Measurements from ENCODE around the gene PPEF2. TPM values are rescaled to one million over a fixed set of nuclear protein-coding genes. Genes with fewer than 3 reads are reported as not detected.
A peak's percentile ranks its signal among the peaks of the same experiment; 100 is the strongest.

Gene PPEF2
- total RNA-seq, 1 experiment from 2014 or later = not detected

DNA sequence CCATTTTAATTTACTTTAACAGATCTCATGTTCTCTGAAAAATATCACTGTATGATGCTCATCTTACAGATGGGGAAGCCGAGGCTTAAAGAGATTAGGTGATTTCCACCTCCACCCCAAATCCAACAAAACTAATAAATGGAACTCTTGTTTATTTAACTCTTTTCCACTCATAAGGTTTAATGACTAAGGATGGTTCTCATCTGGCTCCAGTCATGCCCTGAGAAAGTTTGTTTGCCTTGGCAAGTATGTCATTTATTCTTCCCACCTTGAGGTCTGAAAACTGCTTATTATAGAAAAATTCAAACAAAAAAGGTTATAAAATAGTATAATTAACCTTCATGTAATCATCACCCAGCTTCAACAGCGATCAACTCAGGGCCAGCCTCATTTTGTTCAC lies 56.3 kb downstream of the PPEF2 start:
- in situ Hi-C loops (cut with HindIII; ENCODE audit: low pct_unique_long_range_greater_than_20kb, low sequenced_read_pairs) = no loop called here
- DNase-seq (ENCODE audit: low read depth) = peak; percentile 87

DNA sequence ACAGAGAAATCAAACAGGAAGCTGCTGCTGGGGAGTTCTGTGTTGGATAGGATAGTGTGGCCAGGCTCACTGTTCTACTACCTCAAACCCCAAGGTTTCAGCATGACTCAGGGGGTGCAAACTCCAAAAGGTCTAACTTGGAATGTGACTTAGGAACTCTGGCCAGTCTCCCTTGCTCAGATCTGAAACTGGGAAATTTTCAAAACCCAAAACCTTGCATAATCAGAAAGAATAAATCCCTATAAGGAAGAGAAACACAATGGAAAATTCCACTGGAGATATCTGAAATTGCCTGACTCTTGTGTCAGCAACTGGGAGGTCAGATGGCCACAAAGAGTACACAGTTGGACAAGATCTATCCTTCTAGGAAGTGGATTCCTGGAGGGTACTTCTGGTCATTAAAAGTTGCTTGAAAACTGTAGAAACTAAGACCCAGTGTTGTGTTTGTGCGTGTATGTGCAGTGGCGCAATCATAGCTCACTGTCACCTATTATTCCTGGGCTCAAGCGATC lies 58.0 kb downstream of the PPEF2 start:
- in situ Hi-C loops (cut with HindIII; ENCODE audit: low pct_unique_long_range_greater_than_20kb, low sequenced_read_pairs) = no loop called here
- peak; percentile 77 for DNase-seq (ENCODE audit: low read depth)

DNA sequence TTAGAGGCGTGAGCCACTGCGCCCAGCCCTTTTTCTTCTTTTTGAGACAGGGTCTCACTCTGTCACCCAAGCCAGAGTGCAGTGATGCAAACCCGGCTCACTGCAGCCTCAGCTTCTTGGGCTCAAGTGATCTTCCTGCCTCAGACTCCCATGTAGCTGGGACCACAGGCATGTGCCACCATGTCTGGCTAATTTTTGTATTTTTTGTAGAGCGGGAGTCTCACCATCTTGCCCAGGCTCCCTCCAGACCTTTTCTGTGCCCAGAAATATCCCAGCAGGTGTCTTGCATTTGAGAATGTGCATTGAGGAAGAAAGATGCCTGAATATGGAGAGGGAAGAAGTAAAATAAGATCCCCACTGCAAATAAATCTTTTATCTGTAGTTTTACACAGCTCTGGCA lies 58.7 kb downstream of the PPEF2 start:
- DNase-seq (ENCODE audit: low read depth) = no peak
- in situ Hi-C loops (cut with HindIII; ENCODE audit: low pct_unique_long_range_greater_than_20kb, low sequenced_read_pairs) = no loop called here

DNA sequence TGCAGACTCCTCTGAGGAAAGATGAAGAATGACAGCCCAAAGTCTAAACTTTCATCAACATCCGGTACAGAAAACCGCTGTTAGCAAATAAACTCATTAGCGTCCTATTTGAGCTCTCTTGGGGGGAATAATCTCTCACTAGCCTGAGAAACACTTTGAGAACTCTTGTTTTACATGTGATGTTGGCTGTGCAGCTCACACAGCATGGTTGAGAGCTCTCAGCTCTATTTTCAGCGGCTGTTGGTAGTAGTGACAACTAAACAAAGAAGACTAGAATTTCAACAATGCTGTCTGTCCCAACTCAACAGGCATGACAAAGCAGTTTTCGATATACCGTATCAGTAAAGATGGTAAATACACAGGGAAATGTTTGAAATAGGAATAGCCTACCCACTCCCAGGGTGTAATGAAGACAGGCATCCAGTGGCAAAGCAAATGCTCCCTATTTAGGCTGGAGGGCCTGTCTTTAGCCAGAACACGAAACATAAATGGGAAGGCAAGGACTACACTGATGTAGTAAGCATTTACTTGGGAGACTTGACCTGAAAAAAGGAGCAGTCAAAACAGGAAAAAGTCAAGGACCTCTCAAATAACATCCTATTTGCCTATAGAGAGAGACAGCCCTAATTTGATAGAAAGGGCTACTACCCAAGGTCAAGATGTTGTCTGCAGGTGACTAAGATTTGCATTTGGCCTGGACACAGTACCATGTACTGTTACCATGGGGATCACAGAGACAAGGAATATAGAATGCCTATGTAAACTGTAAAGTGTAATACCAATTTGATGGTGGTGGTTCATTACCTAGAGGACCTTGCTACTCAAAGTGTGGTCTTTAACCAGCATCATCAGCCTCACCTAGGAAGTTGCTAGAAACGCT lies 60.4 kb downstream of the PPEF2 start:
- in situ Hi-C loops (cut with HindIII; ENCODE audit: low pct_unique_long_range_greater_than_20kb, low sequenced_read_pairs) = no loop called here
- peak; percentile 59 for DNase-seq (ENCODE audit: low read depth)

DNA sequence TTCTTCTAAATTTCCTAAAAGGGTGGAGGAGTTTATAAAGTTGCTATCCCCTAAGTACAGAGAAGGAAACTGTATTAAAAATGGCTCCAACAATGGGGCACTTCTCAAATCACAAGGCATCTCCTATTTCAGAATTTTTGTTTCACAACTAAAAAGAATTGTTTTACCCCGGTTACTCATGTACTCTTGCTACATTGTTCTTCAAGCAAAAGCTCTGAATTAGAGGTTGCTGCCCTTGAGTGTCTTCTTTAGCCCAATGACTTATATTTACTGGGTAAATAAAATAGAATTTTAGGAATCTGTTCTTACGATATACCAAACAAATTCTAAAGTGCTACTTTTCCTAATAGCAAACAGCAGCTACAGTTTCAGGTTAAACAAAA lies 67.5 kb downstream of the PPEF2 start:
- in situ Hi-C loops (cut with HindIII; ENCODE audit: low pct_unique_long_range_greater_than_20kb, low sequenced_read_pairs) = no loop called here
- no peak for DNase-seq (ENCODE audit: low read depth)

DNA sequence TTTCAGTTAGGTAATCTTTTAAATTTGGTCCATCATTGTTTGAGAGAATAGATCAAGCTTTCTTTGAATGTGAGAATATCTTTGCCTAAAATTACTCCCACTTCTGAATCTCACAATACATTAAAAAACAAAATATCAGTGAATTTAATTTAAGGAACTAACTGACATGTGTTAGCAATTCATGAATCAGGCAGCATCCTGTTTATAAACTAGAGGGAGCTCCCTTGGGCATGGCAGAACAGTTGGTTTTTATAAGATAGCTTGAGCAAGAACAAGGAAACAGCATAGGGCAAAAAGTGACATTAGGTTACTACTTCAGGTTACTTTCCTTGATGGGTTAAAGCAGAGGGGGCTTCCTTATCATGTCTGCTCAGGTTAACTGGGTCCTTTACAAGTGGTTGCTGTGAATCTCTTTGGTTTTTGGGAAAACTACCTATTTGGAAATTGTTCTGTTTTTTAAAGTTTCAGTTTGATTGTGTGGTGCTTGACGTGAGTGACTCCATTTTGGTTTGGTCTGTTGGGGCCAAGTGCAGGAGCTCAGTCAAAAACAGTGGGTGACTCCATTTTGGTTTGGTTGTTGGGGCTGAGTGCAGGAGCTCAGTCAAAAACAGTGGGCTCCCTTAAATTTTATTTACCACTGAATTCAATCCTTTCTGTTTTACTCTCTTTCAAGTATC lies 68.0 kb downstream of the PPEF2 start:
- no peak for DNase-seq (ENCODE audit: low read depth)
- in situ Hi-C loops (cut with HindIII; ENCODE audit: low pct_unique_long_range_greater_than_20kb, low sequenced_read_pairs) = no loop called here

DNA sequence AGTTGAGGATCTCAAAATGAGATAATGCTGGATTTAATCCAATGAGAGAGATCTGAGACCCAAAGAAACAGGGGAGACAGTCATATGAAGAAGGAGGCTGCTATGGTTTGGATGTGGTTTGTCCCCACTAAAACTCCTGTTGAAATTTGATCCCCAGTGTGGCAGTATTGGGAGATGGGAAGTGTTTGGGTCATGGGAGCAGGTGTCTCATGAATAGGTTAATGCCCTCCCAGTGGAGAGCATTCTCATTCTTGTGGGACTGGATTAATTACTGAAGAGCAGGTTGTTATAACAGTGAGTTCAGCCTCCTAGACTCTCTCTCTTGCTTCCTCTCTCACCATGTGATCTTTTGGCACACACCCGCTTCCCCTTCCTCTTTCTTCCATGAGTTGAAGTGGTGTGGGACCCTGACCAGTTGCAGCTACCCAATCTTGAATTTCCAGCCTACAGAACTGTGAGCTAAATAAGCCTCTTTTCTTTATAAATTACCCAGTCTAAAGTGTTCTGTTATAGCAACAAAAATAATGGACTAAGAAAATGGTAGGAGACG lies 70.3 kb downstream of the PPEF2 start:
- in situ Hi-C loops (cut with HindIII; ENCODE audit: low pct_unique_long_range_greater_than_20kb, low sequenced_read_pairs) = no loop called here
- no peak for DNase-seq (ENCODE audit: low read depth)

DNA sequence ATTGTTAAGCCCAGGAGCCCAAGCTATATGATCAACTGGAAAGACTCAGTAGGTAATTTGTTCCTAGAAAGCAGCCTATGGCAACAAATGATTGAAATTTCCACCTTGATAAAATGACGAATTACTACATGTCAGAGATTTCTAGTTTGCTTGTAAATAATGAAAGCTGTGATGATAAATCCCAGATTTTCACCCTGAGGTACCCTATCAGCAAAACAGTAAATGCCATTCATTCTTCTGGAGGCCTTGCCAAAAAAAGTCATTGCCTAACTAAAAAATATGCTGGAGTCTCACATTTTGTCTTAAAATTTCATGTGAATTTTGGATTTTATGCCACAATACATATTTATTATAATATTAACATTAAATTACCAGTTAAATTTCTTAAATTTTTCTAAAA lies 71.3 kb downstream of the PPEF2 start:
- no peak for DNase-seq (ENCODE audit: low read depth)
- in situ Hi-C loops (cut with HindIII; ENCODE audit: low pct_unique_long_range_greater_than_20kb, low sequenced_read_pairs) = no loop called here

DNA sequence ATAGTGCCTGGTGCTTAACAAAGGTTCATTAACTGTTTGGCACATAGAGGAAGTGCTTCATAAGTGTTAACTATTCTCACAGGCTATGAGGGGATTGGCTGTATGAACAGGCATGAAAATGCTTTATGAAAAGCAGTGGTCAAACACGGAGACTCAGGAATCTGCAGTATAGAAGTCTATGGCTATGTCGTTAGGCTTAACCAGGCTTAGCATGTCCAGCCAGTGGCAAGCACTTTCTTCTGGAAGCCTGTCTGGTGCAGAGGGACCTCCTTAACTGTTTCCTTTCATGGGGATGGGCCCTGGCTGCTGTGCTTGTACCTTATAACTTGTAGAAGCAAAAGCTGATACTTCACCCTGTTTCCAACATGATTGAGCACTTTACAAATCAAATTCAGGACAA lies 78.4 kb downstream of the PPEF2 start:
- in situ Hi-C loops (cut with HindIII; ENCODE audit: low pct_unique_long_range_greater_than_20kb, low sequenced_read_pairs) = no loop called here
- no peak for DNase-seq (ENCODE audit: low read depth)

DNA sequence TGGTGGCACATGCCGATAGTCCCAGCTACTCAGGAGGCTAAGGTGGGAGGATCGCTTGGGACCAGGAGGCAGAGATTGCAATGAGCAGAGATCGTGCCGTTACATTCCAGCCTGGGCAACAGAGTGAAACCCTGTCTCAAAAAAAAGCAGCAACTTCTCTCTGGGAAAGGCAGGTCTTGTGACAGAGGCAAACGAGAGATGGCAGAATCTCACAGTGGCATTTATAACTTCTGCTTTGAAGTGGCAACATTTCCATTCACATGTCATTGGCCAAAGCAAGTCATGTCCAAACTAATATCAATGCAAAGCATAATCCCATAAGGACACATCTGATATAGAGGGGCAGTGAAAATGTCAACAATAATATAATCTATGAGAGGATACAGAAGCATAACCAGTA lies 79.8 kb downstream of the PPEF2 start:
- no peak for DNase-seq (ENCODE audit: low read depth)
- in situ Hi-C loops (cut with HindIII; ENCODE audit: low pct_unique_long_range_greater_than_20kb, low sequenced_read_pairs) = no loop called here

DNA sequence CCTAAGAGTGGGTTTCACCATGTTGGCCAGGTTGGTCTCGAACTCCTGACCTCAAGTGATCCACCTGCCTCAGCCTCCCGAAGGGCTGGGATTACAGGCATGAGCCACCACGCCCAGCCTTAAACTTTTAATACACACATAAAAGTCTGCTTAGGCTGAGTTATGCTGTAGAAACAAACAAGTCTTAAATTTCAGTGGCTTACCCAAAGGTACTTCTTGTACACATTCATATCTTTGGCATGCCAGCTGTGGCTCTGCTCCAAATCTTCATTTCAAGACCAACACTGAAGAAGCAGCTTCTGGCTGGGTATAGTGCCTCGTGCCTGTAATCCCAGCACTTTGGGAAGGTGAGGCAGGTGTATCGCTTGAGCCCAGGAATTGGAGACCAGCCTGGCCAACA lies 80.3 kb downstream of the PPEF2 start:
- no peak for DNase-seq (ENCODE audit: low read depth)
- in situ Hi-C loops (cut with HindIII; ENCODE audit: low pct_unique_long_range_greater_than_20kb, low sequenced_read_pairs) = no loop called here

DNA sequence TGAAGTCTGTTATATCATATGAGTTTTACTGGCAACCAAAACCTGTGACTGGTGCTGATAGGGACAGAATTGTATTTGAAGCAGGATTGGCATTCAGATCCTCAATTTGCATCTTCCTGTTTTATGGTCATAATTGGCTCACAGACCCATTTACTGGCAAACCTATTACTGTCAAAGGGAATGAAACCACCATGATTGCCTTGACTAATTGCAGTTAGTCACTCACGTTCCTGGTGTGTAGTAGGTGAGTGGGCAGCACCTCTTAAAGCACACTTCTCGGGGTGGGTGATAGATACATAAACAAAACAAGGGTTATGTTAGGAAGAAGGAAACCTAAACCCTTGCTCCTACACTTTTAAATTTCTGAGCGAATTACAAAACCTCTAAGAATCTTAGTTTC lies 81.0 kb downstream of the PPEF2 start:
- no peak for DNase-seq (ENCODE audit: low read depth)
- in situ Hi-C loops (cut with HindIII; ENCODE audit: low pct_unique_long_range_greater_than_20kb, low sequenced_read_pairs) = no loop called here

DNA sequence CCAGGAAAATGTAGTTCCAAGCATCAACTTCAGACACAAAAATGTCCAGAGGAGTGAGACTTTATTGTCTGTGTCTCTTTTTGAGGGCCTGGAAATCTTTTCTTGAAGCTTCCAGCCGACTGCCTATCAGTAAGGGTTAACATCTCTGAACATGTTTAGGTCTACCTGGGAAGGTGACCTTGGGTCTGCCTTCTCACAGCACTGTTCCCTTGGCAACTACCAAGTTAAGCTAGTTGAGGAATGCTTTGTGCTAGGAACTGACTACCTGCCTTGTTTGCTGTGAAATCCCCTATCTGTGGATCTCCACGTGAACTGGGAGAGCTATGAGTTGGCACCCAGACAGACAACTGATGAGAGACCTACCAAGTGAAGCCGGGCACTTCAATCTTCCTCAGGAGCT lies 81.6 kb downstream of the PPEF2 start:
- DNase-seq (ENCODE audit: low read depth) = no peak
- in situ Hi-C loops (cut with HindIII; ENCODE audit: low pct_unique_long_range_greater_than_20kb, low sequenced_read_pairs) = no loop called here

DNA sequence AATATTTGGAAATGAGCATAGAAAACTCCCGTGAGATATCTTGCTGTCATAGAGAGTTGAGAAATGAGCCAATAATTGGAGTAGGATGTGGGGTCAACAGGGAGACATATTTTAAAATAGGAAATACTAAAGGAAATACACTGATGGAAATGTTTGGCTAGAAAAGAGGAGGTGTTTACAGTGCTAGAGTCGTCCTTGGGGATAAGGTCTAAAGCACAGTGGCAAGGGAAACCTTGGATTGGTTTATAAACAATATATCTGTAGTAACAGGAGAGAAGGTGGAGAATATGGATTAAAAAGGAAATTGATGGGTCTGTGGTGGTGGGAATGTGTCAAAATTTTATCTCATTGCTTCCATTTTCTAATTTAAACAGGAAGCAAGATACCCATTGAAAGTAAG lies 82.1 kb downstream of the PPEF2 start:
- no peak for DNase-seq (ENCODE audit: low read depth)
- in situ Hi-C loops (cut with HindIII; ENCODE audit: low pct_unique_long_range_greater_than_20kb, low sequenced_read_pairs) = no loop called here

DNA sequence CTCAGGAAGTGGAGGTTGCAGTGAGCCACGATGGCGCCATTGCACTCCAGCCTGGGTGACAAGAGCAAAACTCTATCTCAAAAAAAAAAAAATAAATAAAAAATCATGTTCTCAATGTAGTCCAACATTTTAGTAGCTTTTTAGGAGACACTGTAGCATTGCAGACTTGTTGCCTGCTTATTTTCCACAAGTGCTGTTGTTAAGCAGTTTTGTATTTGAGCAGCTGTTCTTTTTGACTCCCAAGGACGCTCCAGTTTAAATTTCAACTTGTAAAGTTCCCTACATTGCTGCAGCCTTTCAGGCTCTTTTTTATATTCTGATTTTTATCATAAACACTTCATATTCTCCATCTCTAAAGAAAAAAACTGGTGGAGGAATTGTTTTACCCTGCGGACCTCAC lies 83.1 kb downstream of the PPEF2 start:
- in situ Hi-C loops (cut with HindIII; ENCODE audit: low pct_unique_long_range_greater_than_20kb, low sequenced_read_pairs) = no loop called here
- DNase-seq (ENCODE audit: low read depth) = no peak

DNA sequence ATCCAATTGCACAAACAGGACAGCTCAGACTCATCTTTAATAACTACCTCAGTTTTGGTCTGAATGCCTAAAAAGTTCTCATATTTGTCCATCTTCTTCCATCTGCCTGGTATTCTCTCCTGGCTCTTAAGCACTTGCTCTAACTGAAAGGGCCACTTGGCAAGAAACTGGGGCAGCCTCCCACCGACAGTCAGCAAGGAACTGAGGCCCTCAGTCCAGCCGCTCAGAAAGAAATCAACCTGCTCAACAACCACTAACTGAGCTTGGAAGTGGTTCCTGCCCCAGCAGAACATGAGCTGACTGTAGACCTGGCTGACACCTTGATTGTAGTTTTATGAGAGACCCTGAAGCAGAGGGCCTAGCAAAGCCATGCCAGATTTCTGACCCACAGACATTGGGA lies 84.4 kb downstream of the PPEF2 start:
- in situ Hi-C loops (cut with HindIII; ENCODE audit: low pct_unique_long_range_greater_than_20kb, low sequenced_read_pairs) = no loop called here
- DNase-seq (ENCODE audit: low read depth) = no peak

Data from Caki2 (cell line).